T-cell (primary cell): Measurements from ENCODE around the gene CAMK2D. TPM values are rescaled to one million over a fixed set of nuclear protein-coding genes. Genes with fewer than 3 reads are reported as not detected.

Experiments used
- ATAC-seq, 4 experiments: fragments of 200-7000 bp in 3 of 4; fragments of 150-1000 bp in 1 of 4; cut with Tn5 transposase; replicated peaks in 1 of 4; 1 replicate in 3 of 4; 2 replicates in 1 of 4; pipeline ENCODE4 v1.10.0; 2021; ENCODE audit warnings: moderate library complexity in 3 of 4, mild to moderate bottlenecking in 2 of 4, moderate number of reproducible peaks in 1 of 4
- CTCF ChIA-PET, 2 donors: fragments of 300-600 bp; sonication (Branson Sonifier 250); formaldehyde crosslinking; loops; one replicate each; lab custom pipeline; 2022; ENCODE audit warnings: antibody characterized with exemption in 2 of 2; lab: Charles Lee
- POLR2A ChIA-PET, 2 donors: fragments of 300-600 bp; sonication (Branson Sonifier 250); formaldehyde crosslinking; loops; one replicate each; lab custom pipeline; 2022; ENCODE audit warnings: antibody characterized with exemption in 2 of 2; lab: Charles Lee
- DNase-seq, 35 experiments: peaks; one replicate each; pipeline versions ENCODE4 v3.0.0 to v3.0.0-alpha.2; 2013 to 2023
- H3K27ac ChIP-seq: one replicate; pipeline ENCODE4 v1.5.1; 2013; ENCODE audit warnings: low read length
- H3K27me3 ChIP-seq, 2 experiments: replicated peaks in 1 of 2; 1 replicate in 1 of 2; 2 replicates in 1 of 2; pipeline versions ENCODE4 v1.6.1 to v1.7.0; 2013; ENCODE audit warnings: low read length in 1 of 2, mixed read lengths in 1 of 2; ENCODE audit not compliant: control insufficient read depth in 2 of 2, insufficient read depth in 2 of 2; ENCODE audit errors: extremely low read depth in 1 of 2
- H3K36me3 ChIP-seq, 2 donors: 1 replicate in 1 of 2; 2 replicates in 1 of 2; pipeline versions ENCODE4 v1.6.1 to v1.7.0; 2013; ENCODE audit warnings: low read length in 1 of 2; ENCODE audit not compliant: control insufficient read depth in 2 of 2, insufficient read depth in 1 of 2; ENCODE audit errors: extremely low read depth in 1 of 2
- H3K4me1 ChIP-seq, 2 experiments: 1 replicate in 1 of 2; 2 replicates in 1 of 2; pipeline versions ENCODE4 v1.6.1 to v1.7.0; 2013; ENCODE audit warnings: low read length in 2 of 2, mixed read lengths in 1 of 2; ENCODE audit not compliant: insufficient read depth in 2 of 2, control insufficient read depth in 1 of 2; ENCODE audit errors: extremely low read depth in 1 of 2
- H3K4me3 ChIP-seq, 2 donors: 1 replicate in 1 of 2; 2 replicates in 1 of 2; pipeline versions ENCODE4 v1.5.1 to v1.7.0; 2013; ENCODE audit warnings: mild to moderate bottlenecking in 2 of 2, low read length in 1 of 2, moderate library complexity in 1 of 2; ENCODE audit not compliant: control insufficient read depth in 1 of 2; ENCODE audit errors: extremely low read depth in 1 of 2
- H3K9me3 ChIP-seq: 2 replicates; pipeline ENCODE4 v1.7.0; 2013
- H3K27ac Mint-ChIP-seq, 2 donors: one replicate each; pipeline ENCODE4 v1.8.0; 2020 to 2021; ENCODE audit warnings: mild to moderate bottlenecking in 2 of 2, mixed read lengths in 2 of 2
- H3K27me3 Mint-ChIP-seq, 2 donors: one replicate each; pipeline ENCODE4 v1.8.0; 2021 to 2022; ENCODE audit warnings: mixed read lengths in 2 of 2
- H3K36me3 Mint-ChIP-seq: one replicate; pipeline ENCODE4 v1.8.0; 2021; ENCODE audit warnings: mixed read lengths
- H3K4me1 Mint-ChIP-seq, 3 donors: one replicate each; pipeline ENCODE4 v1.8.0; 2020 to 2022; ENCODE audit warnings: mixed read lengths in 3 of 3, mild to moderate bottlenecking in 1 of 3
- H3K4me3 Mint-ChIP-seq, 3 donors: one replicate each; pipeline ENCODE4 v1.8.0; 2020 to 2022; ENCODE audit warnings: mild to moderate bottlenecking in 3 of 3, mixed read lengths in 3 of 3, moderate library complexity in 3 of 3
- H3K9me3 Mint-ChIP-seq, 3 donors: one replicate each; pipeline ENCODE4 v1.8.0; 2020 to 2022; ENCODE audit warnings: mixed read lengths in 3 of 3
- WGBS: methylation state at CpG from one replicate; pipeline ENCODE4 v1.1.5; 2013; ENCODE audit warnings: missing lambda C conversion rate; ENCODE audit not compliant: insufficient coverage; 5-methylcytosine and 5-hydroxymethylcytosine counted together
- total RNA-seq, 35 experiments: library from RNA in 6 of 35; stranded (reverse) in 6 of 35; fragments of 120-200 nt in 1 of 35; gene quantifications; one replicate each; pipeline versions ENCODE4 v1.2.1 to v1.2.4 and lab custom pipeline; 2013 to 2026

CAMK2D gene
- total RNA-seq, 5 donors from 2014 or later (not counting 1 experiment from before 2014, with no cell fraction given) = 30.9 to 36.2 (median 35.4) TPM

DNA sequence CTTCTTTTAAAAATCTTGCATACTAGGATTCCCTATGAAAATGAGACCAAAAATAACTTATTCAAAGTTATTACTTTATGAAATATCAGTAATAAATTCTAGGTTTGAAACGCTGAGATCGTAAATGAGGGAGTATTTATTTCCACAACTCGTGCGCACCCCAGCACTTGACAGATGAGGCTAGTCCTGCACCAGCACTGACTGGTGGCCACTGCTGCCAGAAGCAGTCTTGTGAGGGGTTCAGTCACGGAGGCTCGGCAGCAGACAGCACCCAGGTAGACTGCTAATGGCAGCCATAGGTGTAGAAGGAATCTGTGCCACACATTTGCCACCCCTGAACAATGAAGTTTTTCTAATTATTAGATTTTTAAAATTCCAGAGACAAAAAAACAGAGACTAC lies 248.7 kb downstream of the CAMK2D start:
- H3K27me3 ChIP-seq = no peaks in the 10 kb centered on the region
- H3K4me3 Mint-ChIP-seq = no peak overlapping the region
- POLR2A ChIA-PET = no interaction called here
- ATAC-seq (no peak), DNase-seq (no peak)
- no peak overlapping the region for H3K27ac ChIP-seq
- no peaks in the 10 kb centered on the region for H3K9me3 Mint-ChIP-seq
- H3K27me3 Mint-ChIP-seq = no peaks in the 10 kb centered on the region
- peaks cover 7 to 46% of the 10 kb centered on the region in 2 donors for H3K36me3 ChIP-seq
- H3K9me3 ChIP-seq = no peaks in the 10 kb centered on the region
- no peaks in the 10 kb centered on the region for H3K4me1 Mint-ChIP-seq
- H3K4me1 ChIP-seq = no peaks in the 10 kb centered on the region
- peaks cover 64% of the 10 kb centered on the region for H3K36me3 Mint-ChIP-seq
- no peak overlapping the region for H3K27ac Mint-ChIP-seq
- WGBS = 100% methylated on average over 3 of the region's 6 CpGs
- CTCF ChIA-PET = no interaction called here
- no peak overlapping the region for H3K4me3 ChIP-seq

DNA sequence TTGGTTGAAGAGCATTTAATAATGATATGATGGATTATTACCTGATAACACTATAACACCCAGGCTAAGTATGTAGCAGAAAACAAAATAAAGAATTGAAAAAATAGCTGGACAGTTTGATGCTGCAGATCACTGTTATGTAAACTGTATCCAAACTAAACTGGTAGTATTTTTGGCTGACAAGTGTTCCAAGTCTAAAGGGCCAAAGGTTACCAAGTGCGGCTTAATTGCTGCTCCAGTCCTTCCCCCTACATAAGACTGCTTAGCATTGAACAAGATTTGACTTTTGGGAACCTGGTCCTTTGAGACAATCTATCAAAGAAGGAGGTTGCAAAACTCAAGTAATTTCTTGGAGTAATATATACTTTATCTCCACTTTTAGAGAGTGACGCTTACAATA lies 249.6 kb downstream of the CAMK2D start:
- ChIA-PET POLR2A (no interaction called here), CTCF (no interaction called here)
- Mint-ChIP-seq H3K9me3 (no peaks in the 10 kb centered on the region), H3K4me1 (no peaks in the 10 kb centered on the region), H3K27me3 (no peaks in the 10 kb centered on the region), H3K36me3 (peaks cover 57% of the 10 kb centered on the region), H3K27ac (no peak overlapping the region), H3K4me3 (no peak overlapping the region)
- DNase-seq (no peak), ATAC-seq (no peak)
- Histone ChIP-seq H3K27ac (no peak overlapping the region), H3K27me3 (no peaks in the 10 kb centered on the region), H3K4me1 (no peaks in the 10 kb centered on the region), H3K36me3 (peaks cover 7 to 41% of the 10 kb centered on the region in 2 donors), H3K9me3 (no peaks in the 10 kb centered on the region), H3K4me3 (no peak overlapping the region)
- no CpG with 5 or more reads among the region's 2 CpGs for WGBS

DNA sequence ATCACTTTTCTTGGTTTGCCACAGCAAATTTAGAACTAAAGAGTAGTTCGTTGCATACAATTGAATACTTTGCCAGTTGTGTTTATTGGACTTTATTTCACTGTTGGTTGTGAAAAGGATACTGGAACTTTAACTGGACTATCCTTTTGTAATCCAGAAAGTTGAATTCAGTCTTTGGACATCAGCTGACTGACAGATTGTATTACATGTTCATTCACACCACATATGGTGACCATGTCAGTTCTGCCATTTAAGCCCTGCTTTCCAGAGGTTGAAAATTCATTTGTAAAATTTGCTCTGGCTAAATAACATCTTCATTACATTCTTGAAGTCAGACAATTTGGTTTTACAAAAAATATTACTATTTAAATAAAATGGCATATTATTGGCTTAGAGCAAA lies 251.7 kb downstream of the CAMK2D start:
- ATAC-seq (no peak), DNase-seq (no peak)
- WGBS = no CpG with 5 or more reads among the region's 1 CpG
- no peaks in the 10 kb centered on the region for H3K27me3 Mint-ChIP-seq
- H3K4me1 Mint-ChIP-seq = no peaks in the 10 kb centered on the region
- H3K36me3 ChIP-seq = peaks cover 7 to 38% of the 10 kb centered on the region in 2 donors
- H3K27ac Mint-ChIP-seq = no peak overlapping the region
- H3K9me3 ChIP-seq = no peaks in the 10 kb centered on the region
- H3K27ac ChIP-seq = no peak overlapping the region
- ChIA-PET POLR2A (no interaction called here), CTCF (no interaction called here)
- no peaks in the 10 kb centered on the region for H3K27me3 ChIP-seq
- H3K9me3 Mint-ChIP-seq = no peaks in the 10 kb centered on the region
- no peak overlapping the region for H3K4me3 ChIP-seq
- no peaks in the 10 kb centered on the region for H3K4me1 ChIP-seq
- H3K4me3 Mint-ChIP-seq = no peak overlapping the region
- peaks cover 68% of the 10 kb centered on the region for H3K36me3 Mint-ChIP-seq

DNA sequence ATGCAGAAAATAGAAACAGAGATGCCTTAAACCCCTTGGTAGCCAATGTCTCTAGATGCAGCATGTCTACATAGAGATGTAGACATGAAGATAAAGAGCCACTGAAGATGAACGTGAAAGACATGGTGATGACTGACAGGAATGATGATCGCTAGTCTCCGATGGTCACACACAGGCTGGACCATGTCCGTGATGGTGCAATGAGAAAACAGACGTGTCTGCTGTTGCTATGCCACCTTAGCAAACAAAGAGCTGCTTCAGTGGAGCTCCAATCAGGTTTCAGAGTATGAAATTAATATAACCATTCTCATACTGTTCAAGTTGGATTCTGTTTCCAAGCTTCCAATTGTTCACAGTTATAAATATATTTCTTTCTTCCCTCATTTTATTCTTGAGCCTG lies 256.5 kb downstream of the CAMK2D start:
- Mint-ChIP-seq H3K27me3 (no peaks in the 10 kb centered on the region), H3K27ac (no peak overlapping the region), H3K4me1 (no peaks in the 10 kb centered on the region), H3K36me3 (peaks cover 49% of the 10 kb centered on the region), H3K4me3 (no peak overlapping the region), H3K9me3 (no peaks in the 10 kb centered on the region)
- ChIA-PET POLR2A (no interaction called here), CTCF (interaction anchor here in 1 of 2 donors (0.6 kb wide), 1 partner anchor 102 kb away, joined by 3 read pairs; no protein-coding TSS in a partner anchor)
- no peak overlapping the region for H3K4me3 ChIP-seq
- no peak for ATAC-seq
- no peaks in the 10 kb centered on the region for H3K9me3 ChIP-seq
- DNase-seq = no peak
- no peaks in the 10 kb centered on the region for H3K27me3 ChIP-seq
- no peaks in the 10 kb centered on the region for H3K4me1 ChIP-seq
- 93% methylated on average over 3 of the region's 5 CpGs for WGBS
- no peak overlapping the region for H3K27ac ChIP-seq
- peaks cover 3 to 30% of the 10 kb centered on the region in 2 donors for H3K36me3 ChIP-seq

DNA sequence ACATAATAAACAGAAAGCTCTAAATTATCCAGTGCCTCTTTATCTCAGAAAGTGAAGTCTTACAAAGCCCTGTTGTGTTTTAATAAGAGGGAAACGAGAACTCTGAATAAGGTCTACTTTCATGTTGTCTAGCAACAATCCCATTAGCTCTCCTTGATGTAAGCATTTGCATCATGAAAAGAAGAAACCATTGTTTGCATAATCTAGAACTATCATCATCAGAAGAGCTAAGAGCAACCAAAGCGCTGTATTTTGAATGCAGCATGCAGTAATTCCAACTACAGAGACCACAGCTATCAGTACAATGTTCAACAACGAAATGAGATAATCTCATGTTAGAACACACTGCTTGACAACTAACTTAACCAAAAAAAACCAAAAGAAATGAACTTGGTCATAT lies 257.1 kb downstream of the CAMK2D start:
- Mint-ChIP-seq H3K4me3 (no peak overlapping the region), H3K9me3 (no peaks in the 10 kb centered on the region), H3K27me3 (no peaks in the 10 kb centered on the region), H3K27ac (no peak overlapping the region), H3K36me3 (peaks cover 54% of the 10 kb centered on the region), H3K4me1 (no peaks in the 10 kb centered on the region)
- Histone ChIP-seq H3K4me1 (no peaks in the 10 kb centered on the region), H3K27me3 (no peaks in the 10 kb centered on the region), H3K36me3 (peaks cover under 1 to 27% of the 10 kb centered on the region in 2 donors), H3K4me3 (no peak overlapping the region), H3K27ac (no peak overlapping the region), H3K9me3 (no peaks in the 10 kb centered on the region)
- CTCF ChIA-PET = interaction anchor here (0.6 to 0.7 kb wide), 2 partner anchors 102 to 122 kb away, joined by 3 read pairs; no protein-coding TSS in a partner anchor
- POLR2A ChIA-PET = no interaction called here
- DNase-seq = no peak
- no peak for ATAC-seq
- 100% methylated on average over 1 of the region's 3 CpGs for WGBS

DNA sequence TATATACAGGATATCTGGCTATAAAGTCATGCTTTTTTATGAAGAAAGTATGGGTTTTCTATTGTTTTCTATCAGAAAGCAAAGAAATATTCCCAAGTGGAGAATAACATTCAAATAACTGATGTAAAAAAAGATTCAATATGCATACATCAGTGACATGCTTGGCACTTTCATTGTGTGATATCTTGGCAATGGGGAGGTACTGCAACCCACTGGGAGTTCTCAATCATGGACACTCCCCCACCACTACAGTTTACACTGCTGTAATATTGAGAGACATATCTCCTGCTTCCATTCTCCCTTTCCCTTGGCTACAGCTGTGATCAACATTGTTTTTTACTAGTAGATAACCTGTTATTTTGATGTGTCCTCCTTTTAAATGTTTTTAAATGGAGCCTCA lies 257.8 kb downstream of the CAMK2D start:
- Mint-ChIP-seq H3K4me3 (no peak overlapping the region), H3K27me3 (no peaks in the 10 kb centered on the region), H3K27ac (no peak overlapping the region), H3K36me3 (peaks cover 52% of the 10 kb centered on the region), H3K4me1 (no peaks in the 10 kb centered on the region), H3K9me3 (no peaks in the 10 kb centered on the region)
- Histone ChIP-seq H3K9me3 (no peaks in the 10 kb centered on the region), H3K27ac (no peak overlapping the region), H3K36me3 (peaks cover 0 to 30% of the 10 kb centered on the region in 2 donors), H3K4me1 (no peaks in the 10 kb centered on the region), H3K4me3 (no peak overlapping the region), H3K27me3 (no peaks in the 10 kb centered on the region)
- CTCF ChIA-PET = no interaction called here
- ATAC-seq (no peak), DNase-seq (no peak)
- POLR2A ChIA-PET = no interaction called here

DNA sequence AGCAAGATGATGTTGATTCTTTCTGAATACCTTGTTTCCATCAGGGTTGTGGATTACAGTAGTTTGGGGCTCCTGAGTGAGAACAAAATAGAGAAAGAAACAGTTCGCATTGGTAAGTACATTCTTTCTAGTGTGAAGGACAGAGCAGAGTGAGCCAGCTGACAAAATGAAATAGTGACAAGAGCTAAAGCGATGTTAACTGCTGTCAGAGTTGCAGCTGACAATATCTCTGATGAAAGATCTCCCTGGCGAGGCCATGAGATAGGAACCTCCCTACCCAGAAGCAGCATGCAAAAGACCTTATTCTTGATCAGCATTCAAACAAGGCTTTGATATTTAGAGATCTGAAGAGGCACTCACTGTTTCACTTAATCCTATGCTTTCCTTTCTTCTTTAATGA lies 258.6 kb downstream of the CAMK2D start:
- no peak overlapping the region for H3K27ac ChIP-seq
- peaks cover 0 to 33% of the 10 kb centered on the region in 2 donors for H3K36me3 ChIP-seq
- no peaks in the 10 kb centered on the region for H3K4me1 Mint-ChIP-seq
- H3K4me3 ChIP-seq = no peak overlapping the region
- no peak for ATAC-seq
- H3K27me3 ChIP-seq = no peaks in the 10 kb centered on the region
- ChIA-PET POLR2A (no interaction called here), CTCF (no interaction called here)
- WGBS = 100% methylated on average over 2 of the region's 3 CpGs
- no peak overlapping the region for H3K4me3 Mint-ChIP-seq
- H3K9me3 ChIP-seq = no peaks in the 10 kb centered on the region
- DNase-seq = no peak
- H3K27me3 Mint-ChIP-seq = no peaks in the 10 kb centered on the region
- peaks cover 49% of the 10 kb centered on the region for H3K36me3 Mint-ChIP-seq
- no peaks in the 10 kb centered on the region for H3K4me1 ChIP-seq
- H3K27ac Mint-ChIP-seq = no peak overlapping the region
- H3K9me3 Mint-ChIP-seq = no peaks in the 10 kb centered on the region
